RWPE1 (cell line): Measurements from ENCODE around the gene WDR54.

ENCODE experiments used
- CTCF ChIA-PET: fragments of 350-600 bp; sonication (Branson Sonifier 250); formaldehyde crosslinking; extraction: SDS; loops from one replicate; lab custom pipeline; 2021; lab: Yijun Ruan, JAX
- POLR2A ChIA-PET: fragments of 400-600 bp; formaldehyde crosslinking; extraction: SDS; loops from one replicate; lab custom pipeline; 2020; ENCODE audit warnings: antibody characterized with exemption; ENCODE audit not compliant: low non-redundant PET; lab: Yijun Ruan, JAX
- DNase-seq: peaks from one replicate; pipeline ENCODE4 v3.0.0; 2012; ENCODE audit warnings: low spot score
- H3K27ac ChIP-seq: fragments of 450-650 bp; 2 replicates; pipeline ENCODE4 v1.5.1; 2017
- TF ChIP-seq, protein P1 (sequence below): fragments of 450-650 bp; conservative IDR thresholded peaks from 2 replicates; pipeline ENCODE4 v1.5.1; 2017; ENCODE audit warnings: low read depth, mild to moderate bottlenecking

The WDR54 gene

DNA sequence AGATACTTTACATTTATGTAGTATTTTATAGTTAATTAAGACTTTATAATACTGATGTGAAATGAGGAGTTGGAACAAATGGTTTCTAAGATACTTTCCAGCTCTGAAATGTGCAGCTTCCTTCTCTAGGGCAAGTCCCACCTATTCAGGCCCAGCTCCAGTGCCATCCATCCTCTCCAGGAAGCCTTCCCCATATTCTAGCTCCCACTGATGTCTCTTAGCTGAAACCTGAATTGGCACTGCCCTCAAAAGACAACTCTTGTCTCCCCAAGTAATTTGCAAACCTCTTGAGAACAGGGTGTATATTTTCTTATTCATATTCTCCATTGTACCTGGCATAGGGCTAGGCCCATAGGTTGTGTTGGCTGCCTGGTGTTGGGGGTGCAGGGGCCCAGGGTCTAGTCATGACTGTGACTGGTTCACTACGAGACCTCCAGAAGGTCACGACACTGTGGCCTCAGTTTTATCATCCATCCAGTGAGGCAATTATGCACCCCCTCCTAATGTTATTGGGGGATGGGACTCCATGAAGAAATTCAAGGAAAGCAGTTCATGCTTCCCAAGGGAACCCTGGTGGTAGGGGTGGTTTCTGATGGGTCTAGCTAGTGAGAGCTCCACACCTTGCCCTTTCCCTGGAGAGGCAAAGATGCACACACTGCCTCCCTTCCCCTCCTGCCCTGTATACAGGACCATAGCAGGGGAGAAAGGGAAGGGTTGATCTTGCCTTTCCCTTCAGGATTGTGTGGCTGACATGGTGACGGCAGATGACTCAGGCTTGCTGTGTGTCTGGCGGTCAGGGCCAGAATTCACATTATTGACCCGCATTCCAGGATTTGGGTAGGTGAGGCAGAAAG is 2.8 kb downstream of the WDR54 start:
- CTCF ChIA-PET, result no interaction called here
- POLR2A ChIA-PET, result no interaction called here
- DNase-seq, result peak; percentile 33
- H3K27ac ChIP-seq, result peak overlapping the region; percentile 94
- TF ChIP-seq, protein P1, sequence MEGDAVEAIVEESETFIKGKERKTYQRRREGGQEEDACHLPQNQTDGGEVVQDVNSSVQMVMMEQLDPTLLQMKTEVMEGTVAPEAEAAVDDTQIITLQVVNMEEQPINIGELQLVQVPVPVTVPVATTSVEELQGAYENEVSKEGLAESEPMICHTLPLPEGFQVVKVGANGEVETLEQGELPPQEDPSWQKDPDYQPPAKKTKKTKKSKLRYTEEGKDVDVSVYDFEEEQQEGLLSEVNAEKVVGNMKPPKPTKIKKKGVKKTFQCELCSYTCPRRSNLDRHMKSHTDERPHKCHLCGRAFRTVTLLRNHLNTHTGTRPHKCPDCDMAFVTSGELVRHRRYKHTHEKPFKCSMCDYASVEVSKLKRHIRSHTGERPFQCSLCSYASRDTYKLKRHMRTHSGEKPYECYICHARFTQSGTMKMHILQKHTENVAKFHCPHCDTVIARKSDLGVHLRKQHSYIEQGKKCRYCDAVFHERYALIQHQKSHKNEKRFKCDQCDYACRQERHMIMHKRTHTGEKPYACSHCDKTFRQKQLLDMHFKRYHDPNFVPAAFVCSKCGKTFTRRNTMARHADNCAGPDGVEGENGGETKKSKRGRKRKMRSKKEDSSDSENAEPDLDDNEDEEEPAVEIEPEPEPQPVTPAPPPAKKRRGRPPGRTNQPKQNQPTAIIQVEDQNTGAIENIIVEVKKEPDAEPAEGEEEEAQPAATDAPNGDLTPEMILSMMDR, result no peak

DNA sequence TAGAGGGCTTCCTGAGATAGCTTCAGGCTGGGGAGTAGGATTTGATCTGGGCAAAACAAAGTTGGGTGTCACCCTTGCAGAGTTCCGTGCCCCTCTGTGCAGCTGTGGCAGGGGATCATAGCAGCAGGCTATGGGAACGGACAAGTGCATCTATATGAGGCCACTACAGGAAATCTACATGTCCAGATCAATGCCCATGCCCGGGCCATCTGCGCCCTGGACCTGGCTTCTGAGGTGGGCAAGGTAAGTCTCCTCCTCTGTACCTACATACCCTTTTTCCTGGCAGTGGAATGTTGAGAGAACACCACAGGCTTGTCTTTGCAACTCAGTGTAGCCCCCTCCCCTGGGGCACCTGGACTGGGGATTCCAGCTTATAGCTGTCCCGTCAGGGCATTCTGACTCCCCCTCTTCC is 3.5 kb downstream of the WDR54 start:
- H3K27ac ChIP-seq, result peak overlapping the region; percentile 94
- ChIA-PET POLR2A (no interaction called here), CTCF (no interaction called here)
- TF ChIP-seq, protein P1, result no peak
- no peak for DNase-seq

DNA sequence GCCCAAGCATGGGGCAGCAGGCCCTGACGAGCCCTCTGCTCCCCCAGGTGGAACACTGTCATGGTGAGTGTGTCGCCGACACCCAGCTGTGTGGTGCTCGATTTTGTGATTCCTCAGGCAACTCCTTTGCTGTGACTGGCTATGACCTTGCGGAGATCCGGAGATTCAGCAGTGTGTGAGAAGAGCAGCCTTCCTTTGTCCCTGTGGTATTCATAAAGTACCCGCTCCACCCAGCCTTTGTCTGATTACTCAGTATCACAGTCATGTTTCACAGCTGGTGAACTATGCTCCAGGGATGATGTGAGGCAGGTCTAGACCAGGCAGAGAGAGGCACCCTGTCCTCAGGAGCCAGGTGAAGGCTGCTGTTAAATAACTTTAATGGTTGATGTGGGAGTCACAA is 4.0 kb downstream of the WDR54 start:
- peak overlapping the region; percentile 94 for H3K27ac ChIP-seq
- peak; percentile 94 for DNase-seq
- TF ChIP-seq, protein P1, result no peak
- ChIA-PET CTCF (interaction anchor here (0.6 kb wide), 1 partner anchor 23 kb away, joined by 3 read pairs; no protein-coding TSS in a partner anchor), POLR2A (no interaction called here)

DNA sequence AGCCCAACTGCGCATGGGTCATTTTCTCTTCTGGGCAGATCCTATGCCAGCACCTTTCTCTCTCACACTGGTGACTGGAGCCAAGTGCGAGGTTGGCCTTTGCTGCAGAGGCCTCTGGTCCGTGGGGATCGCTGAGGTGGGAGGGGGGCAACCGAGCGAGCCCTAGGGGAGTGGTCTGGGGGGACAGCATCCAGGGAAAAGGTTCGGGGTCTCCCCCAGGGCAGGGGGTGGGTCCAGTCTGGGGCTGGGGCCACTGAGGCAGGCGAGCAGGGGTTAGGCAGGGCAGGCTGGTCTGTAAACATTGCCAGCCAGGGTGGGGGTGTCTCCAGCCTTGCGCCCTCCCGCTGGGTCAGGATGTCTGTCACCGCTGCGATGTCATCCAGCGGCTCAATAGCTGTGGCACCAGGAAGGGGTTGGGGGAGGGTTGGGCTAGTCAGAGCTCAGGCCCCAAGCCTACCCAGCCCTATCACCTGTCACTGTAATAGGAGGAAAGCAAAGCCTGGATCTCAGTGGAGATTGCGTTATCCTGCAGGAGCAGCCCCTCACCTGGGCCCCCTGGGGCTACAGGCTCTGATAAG is 4.7 kb downstream of the WDR54 start:
- TF ChIP-seq, protein P1, result no peak
- peak overlapping the region; percentile 94 for H3K27ac ChIP-seq
- POLR2A ChIA-PET, result no interaction called here
- DNase-seq, result no peak
- CTCF ChIA-PET, result interaction anchor here (0.6 kb wide), 1 partner anchor 24 kb away, joined by 3 read pairs; no protein-coding TSS in a partner anchor

DNA sequence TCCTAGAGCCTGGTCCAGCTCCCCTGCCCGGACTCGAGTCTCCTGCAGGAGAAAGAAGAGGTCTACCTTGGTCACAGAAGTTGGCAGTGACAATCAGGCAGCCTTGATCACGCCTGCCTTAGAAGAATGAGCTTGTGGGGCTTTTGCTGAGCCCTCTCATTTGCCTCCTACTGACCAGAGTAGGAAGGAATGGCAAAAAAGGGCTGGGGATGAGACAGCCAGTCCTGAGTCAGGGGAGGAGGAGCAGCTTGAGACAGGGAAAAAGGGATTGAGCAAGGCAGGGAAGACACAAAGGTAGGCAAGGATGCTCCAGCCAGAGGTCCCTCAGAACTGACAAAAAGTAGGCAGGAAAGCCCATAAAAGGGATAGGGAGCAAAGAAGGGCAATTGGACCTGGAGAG is 6.0 kb downstream of the WDR54 start:
- no peak for DNase-seq
- CTCF ChIA-PET, result interaction anchor here (0.5 kb wide), 1 partner anchor 12 kb away, joined by 3 read pairs; no protein-coding TSS in a partner anchor
- POLR2A ChIA-PET, result no interaction called here
- H3K27ac ChIP-seq, result peak overlapping the region; percentile 94
- TF ChIP-seq, protein P1, result no peak

DNA sequence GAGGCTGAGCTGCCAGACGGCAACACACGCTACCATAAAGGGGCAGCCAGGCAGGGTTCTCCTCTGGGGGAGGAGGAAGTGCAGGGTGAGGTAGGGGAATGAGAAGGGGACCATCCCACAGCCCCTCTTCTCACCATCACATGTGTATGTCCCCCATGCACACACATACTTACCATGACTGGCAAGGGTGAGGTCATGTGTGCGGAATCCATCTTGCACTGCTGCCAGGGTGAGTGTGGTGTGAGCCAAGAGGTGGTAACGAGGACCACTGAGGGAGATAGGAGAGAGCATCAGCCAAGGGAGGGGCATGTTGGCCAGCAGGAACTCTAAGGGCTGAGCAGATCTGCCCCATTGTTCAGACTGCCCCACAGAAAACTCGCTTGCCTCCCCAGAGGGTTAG is 7.1 kb downstream of the WDR54 start:
- no peak for DNase-seq
- peak overlapping the region; percentile 94 for H3K27ac ChIP-seq
- ChIA-PET POLR2A (no interaction called here), CTCF (interaction anchor here (0.5 kb wide), 1 partner anchor 636 kb away, joined by 3 read pairs; no protein-coding TSS in a partner anchor)
- TF ChIP-seq, protein P1, result no peak
